ENCODE measurements around the gene DAPK1.

DAPK1 gene

GRCh38 chr9:87567983-87568382 is 70.3 kb downstream of the DAPK1 start:
- FAIRE-seq: no peak

GRCh38 chr9:87568401-87568800 is 70.7 kb downstream of the DAPK1 start:
- no peak for FAIRE-seq
- no peak for DNase-seq (ENCODE audit: low spot score)

More at GRCh38 chr9:87567983-87568382, 70.3 kb downstream of the DAPK1 start:
- no peak for DNase-seq (ENCODE audit: low spot score)

GRCh38 chr9:87569008-87569509 is 71.4 kb downstream of the DAPK1 start:
- no peak for FAIRE-seq
- no peak for DNase-seq (ENCODE audit: low spot score)

- FAIRE-seq: peak; percentile 73
- DNase-seq (ENCODE audit: low spot score): no peak
Observed at GRCh38 chr9:87569518-87569917, 71.9 kb downstream of the DAPK1 start.

GRCh38 chr9:87570000-87570908 is 72.6 kb downstream of the DAPK1 start:
- FAIRE-seq (peak; percentile 75), DNase-seq (ENCODE audit: low spot score) (peak; percentile 16)

- no peak for DNase-seq (ENCODE audit: low spot score)
- no peak for FAIRE-seq
Observed at GRCh38 chr9:87572719-87573118, 75.1 kb downstream of the DAPK1 start.

- no peak for DNase-seq (ENCODE audit: low spot score)
- no peak for FAIRE-seq
Observed at GRCh38 chr9:87573841-87574342, 76.2 kb downstream of the DAPK1 start.

- no peak for FAIRE-seq
Observed at GRCh38 chr9:87577746-87578145, 80.1 kb downstream of the DAPK1 start.

GRCh38 chr9:87578625-87579024 is 81.0 kb downstream of the DAPK1 start:
- no peak for DNase-seq (ENCODE audit: low spot score)
- FAIRE-seq: no peak

More at GRCh38 chr9:87577746-87578145, 80.1 kb downstream of the DAPK1 start:
- no peak for DNase-seq (ENCODE audit: low spot score)

- DNase-seq (ENCODE audit: low spot score): peak; percentile 29
- peak; percentile 14 for FAIRE-seq
Observed at GRCh38 chr9:87579781-87580541, 82.3 kb downstream of the DAPK1 start.

- FAIRE-seq (no peak), DNase-seq (ENCODE audit: low spot score) (no peak)
Observed at GRCh38 chr9:87580941-87581438, 83.3 kb downstream of the DAPK1 start.

- DNase-seq (ENCODE audit: low spot score) (no peak), FAIRE-seq (no peak)
Observed at GRCh38 chr9:87581513-87581912, 83.8 kb downstream of the DAPK1 start.

- DNase-seq (ENCODE audit: low spot score): no peak
- FAIRE-seq: no peak
Observed at GRCh38 chr9:87581949-87582637, 84.4 kb downstream of the DAPK1 start.

- no peak for FAIRE-seq
Observed at GRCh38 chr9:87584326-87584725, 86.7 kb downstream of the DAPK1 start.

GRCh38 chr9:87585123-87585855 is 87.6 kb downstream of the DAPK1 start:
- DNase-seq (ENCODE audit: low spot score): peak; percentile 67
- peak; percentile 95 for FAIRE-seq

More at GRCh38 chr9:87584326-87584725, 86.7 kb downstream of the DAPK1 start:
- no peak for DNase-seq (ENCODE audit: low spot score)

GRCh38 chr9:87586731-87587355 is 89.2 kb downstream of the DAPK1 start:
- DNase-seq (ENCODE audit: low spot score) (no peak), FAIRE-seq (no peak)

- DNase-seq (ENCODE audit: low spot score): no peak
- FAIRE-seq: no peak
Observed at GRCh38 chr9:87587356-87587745, 89.7 kb downstream of the DAPK1 start.

- FAIRE-seq (no peak), DNase-seq (ENCODE audit: low spot score) (no peak)
Observed at GRCh38 chr9:87587864-87588263, 90.2 kb downstream of the DAPK1 start.

GRCh38 chr9:87588339-87588738 is 90.7 kb downstream of the DAPK1 start:
- FAIRE-seq: no peak

GRCh38 chr9:87590996-87591395 is 93.3 kb downstream of the DAPK1 start:
- FAIRE-seq (no peak), DNase-seq (ENCODE audit: low spot score) (no peak)

More at GRCh38 chr9:87588339-87588738, 90.7 kb downstream of the DAPK1 start:
- no peak for DNase-seq (ENCODE audit: low spot score)

All from RCC 7860 (cell line).